ENCODE measurements around the gene TTC23.

Gene TTC23

DNA sequence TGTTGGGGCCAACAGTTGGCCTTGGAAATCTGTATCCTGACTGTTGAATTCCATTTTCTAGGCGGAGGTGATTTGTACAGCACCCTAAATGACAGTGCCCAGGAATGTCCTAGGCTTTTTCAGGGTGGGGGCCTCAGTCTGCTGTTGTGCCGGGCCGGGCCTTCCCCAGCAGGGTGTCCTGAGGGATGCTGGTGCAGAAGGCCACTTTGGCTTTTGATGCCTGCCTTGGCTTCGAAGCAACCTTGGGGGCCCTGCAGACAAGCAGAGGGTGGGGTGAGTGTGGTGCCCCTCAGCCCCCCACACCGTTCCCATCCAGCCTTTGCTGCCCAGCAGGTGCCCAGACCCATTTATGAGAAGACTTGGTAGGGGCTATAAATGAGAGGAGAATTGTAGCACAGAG lies 111.5 kb downstream of the TTC23 start:
- no peak for DNase-seq (ENCODE audit: low read depth)

- no peak for DNase-seq (ENCODE audit: low read depth)
Measured at GRCh38 chr15:99137111-99137546, 112.3 kb downstream of the TTC23 start.

GRCh38 chr15:99135194-99135593 lies 114.2 kb downstream of the TTC23 start:
- DNase-seq (ENCODE audit: low read depth), result no peak

- no peak for DNase-seq (ENCODE audit: low read depth)
Measured at GRCh38 chr15:99134317-99134821, 115.0 kb downstream of the TTC23 start.

- DNase-seq (ENCODE audit: low read depth), result no peak
Measured at GRCh38 chr15:99132634-99133287, 116.6 kb downstream of the TTC23 start.

GRCh38 chr15:99132122-99132521 lies 117.3 kb downstream of the TTC23 start:
- no peak for DNase-seq (ENCODE audit: low read depth)

- DNase-seq (ENCODE audit: low read depth), result no peak
Measured at GRCh38 chr15:99131441-99132023, 117.8 kb downstream of the TTC23 start.

DNA sequence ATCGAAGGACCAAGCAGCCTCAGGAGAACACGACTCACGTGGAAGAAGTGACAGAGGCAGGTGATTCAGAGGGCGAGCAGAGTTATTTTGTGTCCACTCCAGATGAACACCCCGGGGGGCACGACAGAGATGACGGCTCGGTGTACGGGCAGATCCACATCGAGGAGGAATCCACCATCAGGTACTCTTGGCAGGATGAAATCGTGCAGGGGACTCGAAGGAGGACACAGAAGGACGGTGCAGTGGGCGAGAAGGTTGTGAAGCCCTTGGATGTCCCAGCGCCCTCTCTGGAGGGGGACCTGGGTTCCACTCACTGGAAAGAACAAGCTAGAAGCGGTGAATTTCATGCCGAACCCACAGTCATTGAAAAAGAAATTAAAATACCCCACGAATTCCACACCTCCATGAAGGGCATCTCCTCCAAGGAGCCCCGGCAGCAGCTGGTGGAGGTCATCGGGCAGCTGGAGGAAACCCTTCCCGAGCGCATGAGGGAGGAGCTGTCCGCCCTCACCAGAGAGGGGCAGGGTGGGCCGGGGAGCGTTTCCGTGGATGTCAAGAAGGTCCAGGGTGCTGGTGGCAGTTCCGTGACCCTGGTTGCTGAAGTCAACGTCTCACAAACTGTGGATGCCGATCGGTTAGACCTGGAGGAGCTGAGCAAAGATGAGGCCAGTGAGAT lies 118.5 kb downstream of the TTC23 start:
- no peak for DNase-seq (ENCODE audit: low read depth)

DNA sequence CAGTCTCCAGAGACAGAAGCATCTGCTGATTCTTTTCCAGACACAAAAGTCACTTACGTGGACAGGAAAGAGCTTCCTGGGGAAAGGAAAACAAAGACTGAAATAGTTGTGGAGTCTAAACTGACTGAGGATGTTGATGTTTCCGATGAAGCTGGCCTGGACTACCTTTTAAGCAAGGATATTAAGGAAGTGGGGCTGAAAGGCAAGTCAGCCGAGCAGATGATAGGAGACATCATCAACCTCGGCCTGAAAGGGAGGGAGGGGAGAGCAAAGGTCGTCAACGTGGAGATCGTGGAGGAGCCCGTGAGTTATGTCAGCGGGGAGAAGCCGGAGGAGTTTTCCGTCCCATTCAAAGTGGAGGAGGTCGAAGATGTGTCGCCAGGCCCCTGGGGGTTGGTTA lies 119.1 kb downstream of the TTC23 start:
- no peak for DNase-seq (ENCODE audit: low read depth)

DNA sequence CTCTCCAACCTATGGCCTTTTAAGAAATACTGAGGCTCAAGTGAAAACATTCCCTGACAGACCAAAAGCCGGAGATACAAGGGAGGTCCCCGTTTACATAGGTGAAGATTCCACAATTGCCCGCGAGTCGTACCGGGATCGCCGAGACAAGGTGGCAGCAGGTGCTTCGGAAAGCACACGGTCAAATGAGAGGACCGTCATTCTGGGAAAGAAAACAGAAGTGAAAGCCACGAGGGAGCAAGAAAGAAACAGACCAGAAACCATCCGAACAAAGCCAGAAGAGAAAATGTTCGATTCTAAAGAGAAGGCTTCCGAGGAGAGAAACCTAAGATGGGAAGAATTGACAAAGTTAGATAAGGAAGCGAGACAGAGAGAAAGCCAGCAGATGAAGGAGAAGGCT lies 119.7 kb downstream of the TTC23 start:
- DNase-seq (ENCODE audit: low read depth), result no peak

DNA sequence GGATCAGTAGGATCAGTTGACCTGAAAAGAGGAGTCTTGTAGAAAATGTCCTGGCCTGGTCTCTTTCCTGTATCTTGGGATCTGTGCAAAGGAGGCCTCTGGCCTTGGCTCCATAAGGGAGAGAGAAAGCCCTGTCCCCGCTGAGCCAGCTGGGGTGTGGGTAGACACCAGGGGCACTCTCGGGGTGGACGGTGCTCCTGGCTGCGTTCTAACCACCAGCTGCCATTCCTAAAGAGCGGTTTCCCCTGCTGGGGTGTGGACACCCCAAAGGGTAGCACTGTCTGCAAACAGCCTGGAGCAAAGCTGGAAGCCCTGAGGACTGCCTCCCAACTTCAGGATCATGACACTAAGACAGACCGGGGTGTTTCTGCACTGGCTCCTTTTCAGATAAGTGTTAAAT lies 121.0 kb downstream of the TTC23 start:
- no peak for DNase-seq (ENCODE audit: low read depth)

DNA sequence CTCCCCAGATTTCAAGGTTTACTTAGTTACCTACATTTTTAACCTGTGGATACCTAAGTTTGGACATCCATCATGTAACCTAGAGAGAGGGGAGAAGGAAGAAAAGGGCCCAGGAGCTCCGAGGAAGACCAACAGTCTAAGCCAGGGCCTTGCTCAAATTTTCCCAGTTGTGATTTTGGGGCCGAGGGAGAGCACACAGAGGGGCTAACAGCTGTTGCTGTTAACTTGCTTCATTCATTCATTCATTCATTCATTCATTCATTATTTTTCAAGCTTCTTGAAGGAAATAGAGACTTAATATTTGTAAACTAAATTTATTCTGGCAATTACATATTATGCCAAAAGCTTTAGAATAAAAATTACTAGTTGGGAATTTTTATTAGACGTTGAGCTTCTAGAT lies 121.6 kb downstream of the TTC23 start:
- DNase-seq (ENCODE audit: low read depth), result no peak

- DNase-seq (ENCODE audit: low read depth), result no peak
Measured at GRCh38 chr15:99126930-99127329, 122.5 kb downstream of the TTC23 start.

DNA sequence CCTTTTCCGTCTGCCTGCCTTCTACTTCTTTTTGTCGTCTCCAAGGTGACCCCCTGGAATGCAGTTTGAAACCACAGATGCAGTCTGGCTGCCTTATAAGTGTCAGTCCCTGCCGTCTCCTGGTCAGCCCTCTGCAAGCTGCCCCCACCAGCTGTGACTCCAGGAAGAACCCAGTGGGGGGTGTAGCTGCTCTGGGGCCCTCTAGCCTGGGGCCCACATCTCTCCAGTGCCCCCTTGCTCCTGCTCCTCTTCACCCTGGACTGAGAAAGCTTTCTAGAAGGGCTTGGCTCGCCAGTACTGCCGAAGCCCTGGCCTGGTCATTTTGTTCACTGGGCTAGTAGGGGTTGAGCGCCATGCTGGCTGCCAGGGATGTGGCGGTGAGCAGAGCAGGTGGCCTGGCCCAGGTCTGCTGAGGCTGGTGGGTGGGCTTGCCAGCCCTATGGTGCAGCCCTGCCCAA lies 123.2 kb downstream of the TTC23 start:
- no peak for DNase-seq (ENCODE audit: low read depth)

- no peak for DNase-seq (ENCODE audit: low read depth)
Measured at GRCh38 chr15:99125061-99125891, 124.1 kb downstream of the TTC23 start.

- DNase-seq (ENCODE audit: low read depth), result no peak
Measured at GRCh38 chr15:99124641-99125040, 124.7 kb downstream of the TTC23 start.

GRCh38 chr15:99123713-99124451 lies 125.5 kb downstream of the TTC23 start:
- DNase-seq (ENCODE audit: low read depth), result peak; percentile 88

- no peak for DNase-seq (ENCODE audit: low read depth)
Measured at GRCh38 chr15:99122831-99123712, 126.3 kb downstream of the TTC23 start.

- DNase-seq (ENCODE audit: low read depth), result no peak
Measured at GRCh38 chr15:99121691-99122410, 127.5 kb downstream of the TTC23 start.

GRCh38 chr15:99121207-99121606 lies 128.2 kb downstream of the TTC23 start:
- DNase-seq (ENCODE audit: low read depth), result no peak

All from GM04503 (cell line).